GM21619 (cell line): Measurements from ENCODE around the gene NREP.

Experiments
- ATAC-seq: cut with Tn5 transposase; IDR thresholded peaks from one replicate; pipeline ENCODE4 v1.9.1; 2021; ENCODE audit not compliant: unreplicated experiment

NREP gene, protein sequence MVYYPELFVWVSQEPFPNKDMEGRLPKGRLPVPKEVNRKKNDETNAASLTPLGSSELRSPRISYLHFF

DNA sequence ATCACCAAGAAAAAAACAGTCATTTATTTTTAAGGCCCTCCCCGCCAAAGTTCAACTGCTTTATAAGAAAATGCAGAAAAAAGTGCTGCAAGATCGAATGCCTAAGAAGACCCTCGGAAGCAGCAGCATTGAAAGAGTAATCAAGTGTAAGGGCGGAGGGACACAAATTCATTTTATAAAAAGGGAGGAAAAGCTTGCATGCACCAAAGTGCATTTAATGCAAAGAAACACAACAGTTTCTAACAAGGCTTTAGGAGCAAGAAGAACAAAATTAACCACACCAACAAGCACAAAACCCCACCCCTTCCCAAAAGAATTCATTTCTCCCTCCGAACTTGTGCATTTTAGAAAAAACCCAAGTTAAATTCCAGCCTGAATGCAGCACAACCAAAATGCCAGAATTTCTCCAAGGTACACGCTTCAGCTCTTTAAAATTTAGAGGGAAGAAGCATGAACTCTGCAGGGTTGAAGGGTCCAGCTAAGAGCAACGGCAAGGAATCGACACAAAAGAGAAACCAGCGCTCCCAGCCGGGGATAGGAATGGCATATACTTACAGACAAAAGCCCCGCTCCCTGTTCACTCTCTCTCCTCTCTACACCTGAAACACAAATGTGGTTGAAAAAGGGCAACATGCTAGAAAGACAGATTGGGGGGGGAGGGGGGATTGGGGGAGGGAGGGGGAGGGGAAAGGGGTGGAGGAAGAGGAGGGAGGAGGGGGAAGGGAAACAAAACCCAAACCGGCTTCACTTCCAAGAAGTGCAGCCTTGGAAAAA, at the start of gene NREP:
Gene NREP, minus strand, starts transcription at position 614 of the 774 bp plus-strand sequence. CDS start 1,422 bp downstream, outside the sequence.
- ATAC-seq: peak; percentile 9

DNA sequence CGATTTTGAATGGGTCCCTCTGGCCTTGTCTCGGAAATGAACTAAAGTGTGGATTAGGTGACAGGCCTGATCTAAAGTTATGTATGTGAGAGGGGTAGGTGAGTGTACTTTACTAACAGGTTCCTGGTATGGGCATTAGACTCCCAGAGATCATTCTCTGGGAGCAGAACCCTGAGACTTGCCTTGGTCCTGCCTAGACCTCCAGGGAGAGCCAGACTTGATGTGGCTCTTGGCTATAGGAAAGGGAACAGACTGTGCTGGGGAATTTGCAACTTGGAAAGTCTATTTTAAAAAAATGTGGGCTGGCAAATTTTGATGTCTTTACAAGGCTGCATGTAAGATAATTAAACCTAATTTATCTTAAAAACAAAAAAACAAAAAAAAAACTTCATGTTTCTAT, 49.8 kb upstream of the NREP start:
- no peak for ATAC-seq

DNA sequence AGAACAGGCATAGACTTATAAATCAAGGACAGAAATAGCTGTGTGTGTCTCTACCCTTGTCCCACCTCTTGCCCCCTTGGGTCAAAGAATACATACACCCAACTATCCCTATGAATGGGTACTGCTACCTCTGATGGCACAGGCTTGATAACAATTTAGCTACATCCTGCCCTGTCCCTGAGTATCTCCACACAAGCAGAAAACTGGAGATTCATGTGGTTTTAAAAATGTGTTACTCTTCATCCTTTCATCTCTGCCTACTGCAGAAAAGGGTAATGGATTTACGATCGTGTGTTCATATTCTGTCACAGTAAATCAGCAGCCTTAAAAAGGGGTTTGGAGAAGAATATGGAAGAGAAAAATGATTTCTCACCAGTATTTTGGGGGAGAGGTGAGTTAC, 49.2 kb upstream of the NREP start:
- no peak for ATAC-seq

DNA sequence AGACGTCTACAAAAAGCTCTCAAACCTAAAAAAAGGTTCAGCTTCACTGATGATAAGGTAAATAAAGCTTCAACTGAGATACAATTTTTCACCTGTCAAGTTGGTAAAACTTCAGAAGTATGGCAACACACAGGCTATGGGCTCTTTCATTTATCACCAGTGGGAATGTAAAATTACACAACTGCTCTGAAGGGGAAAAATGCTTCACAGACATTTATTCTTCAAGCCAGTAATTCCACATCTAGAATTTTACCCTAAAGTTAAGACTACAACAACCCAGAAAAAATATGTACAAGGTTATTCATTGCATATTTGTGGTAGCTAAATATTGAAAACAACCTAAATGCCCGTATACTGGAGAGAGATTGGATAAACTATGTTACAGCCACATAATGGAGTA, 48.1 kb upstream of the NREP start:
- ATAC-seq: no peak

DNA sequence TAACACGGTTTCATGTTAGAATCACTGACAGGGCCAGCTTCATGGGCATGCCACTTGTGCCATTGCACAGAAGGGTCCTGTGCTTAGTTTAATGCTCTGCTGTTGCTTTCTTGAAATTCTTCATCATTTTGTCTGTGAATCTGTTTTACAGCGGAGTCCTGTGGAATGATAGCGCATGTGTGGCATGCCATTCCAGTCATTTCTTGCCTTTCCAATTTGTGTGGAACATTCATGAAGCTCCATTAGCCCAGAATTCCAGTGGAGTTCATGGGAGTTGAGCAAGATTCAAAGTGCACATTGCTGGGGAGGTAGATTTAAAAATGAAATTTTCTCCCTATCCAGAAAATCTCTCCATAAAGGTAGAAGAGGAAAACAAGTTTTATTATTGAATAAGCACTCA, 43.4 kb upstream of the NREP start:
- no peak for ATAC-seq

DNA sequence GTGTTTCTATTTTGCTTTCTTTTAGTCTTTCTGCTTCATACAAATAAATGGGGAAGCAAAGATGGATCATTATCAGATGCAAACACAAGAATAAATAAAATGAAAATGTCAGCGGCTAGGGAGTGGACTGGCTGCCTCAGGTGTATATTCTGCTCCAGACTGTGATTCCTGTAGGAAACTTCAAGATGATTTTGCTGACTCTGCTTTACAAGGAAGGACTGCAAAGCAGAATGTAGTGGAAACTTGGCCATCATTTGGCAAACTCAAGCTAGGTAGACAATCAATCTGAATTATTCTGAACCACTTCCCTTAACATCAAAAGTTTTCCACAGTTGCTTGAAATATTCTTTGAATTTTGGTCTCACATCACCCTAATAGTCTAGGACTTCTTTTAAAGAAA, 38.1 kb upstream of the NREP start:
- no peak for ATAC-seq

DNA sequence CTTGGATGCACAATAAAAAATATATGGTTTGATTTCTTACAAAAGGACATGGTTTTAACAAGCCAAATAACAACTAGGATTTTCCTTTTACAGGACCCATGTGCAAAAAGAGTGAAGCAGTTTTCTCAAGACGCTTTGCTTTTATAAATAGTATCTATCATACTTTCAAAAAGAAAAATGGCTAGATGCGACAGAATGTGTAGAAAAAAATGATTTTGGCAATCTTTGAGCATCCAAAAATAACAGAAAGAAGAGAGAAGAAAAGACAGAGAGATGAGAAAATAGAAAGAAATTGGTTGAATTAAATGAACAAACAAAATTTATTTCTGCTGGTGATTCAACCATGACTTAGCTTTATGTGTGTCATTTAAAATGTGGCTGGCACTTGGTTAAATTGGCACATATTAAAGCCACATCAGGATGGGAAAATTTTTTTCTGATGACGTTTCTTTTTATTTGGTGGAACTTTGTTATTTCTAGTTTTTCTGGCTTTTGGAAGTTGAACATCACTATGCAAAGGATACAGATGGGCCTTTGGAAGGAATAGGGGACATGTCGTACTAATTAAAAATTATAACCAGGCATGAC, 35.6 kb upstream of the NREP start:
- no peak for ATAC-seq

DNA sequence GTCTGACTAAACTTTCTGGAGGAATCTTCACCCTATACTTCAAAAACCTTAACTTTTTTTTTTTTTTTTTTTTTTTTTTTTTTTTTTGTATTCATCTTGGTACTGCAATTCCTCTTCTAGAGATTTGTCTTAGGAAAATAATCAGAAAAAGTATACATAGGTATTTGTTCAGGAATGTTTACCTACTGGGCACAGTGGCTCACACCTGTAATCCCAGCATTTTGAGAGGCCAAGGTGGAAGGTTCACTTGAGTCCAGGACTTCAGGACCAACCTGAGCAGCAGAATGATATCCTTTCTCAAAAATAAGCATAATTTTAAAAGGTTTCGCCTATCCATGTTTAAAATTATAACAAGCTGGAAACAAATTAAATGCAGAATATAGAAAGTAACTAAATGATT, 33.3 kb upstream of the NREP start:
- ATAC-seq: no peak

DNA sequence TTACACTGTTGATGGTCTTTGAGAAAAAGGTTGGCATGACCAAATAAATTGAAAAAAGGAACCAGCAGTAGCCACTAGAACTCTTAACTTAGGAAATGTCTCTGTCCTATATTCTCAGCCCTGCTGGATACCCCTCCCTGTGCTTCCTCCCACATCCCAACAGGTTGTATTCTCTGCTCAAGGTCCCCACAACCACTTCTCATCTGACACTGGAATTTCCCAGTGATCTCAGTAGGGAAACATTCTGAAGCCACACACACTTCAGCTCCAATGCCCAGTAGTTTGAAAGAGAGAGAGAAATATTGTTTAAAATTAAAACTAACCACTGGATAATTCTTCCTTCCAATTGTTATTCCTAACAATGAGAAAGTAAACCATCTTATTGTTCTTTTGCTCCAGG, 30.0 kb upstream of the NREP start:
- ATAC-seq: no peak

DNA sequence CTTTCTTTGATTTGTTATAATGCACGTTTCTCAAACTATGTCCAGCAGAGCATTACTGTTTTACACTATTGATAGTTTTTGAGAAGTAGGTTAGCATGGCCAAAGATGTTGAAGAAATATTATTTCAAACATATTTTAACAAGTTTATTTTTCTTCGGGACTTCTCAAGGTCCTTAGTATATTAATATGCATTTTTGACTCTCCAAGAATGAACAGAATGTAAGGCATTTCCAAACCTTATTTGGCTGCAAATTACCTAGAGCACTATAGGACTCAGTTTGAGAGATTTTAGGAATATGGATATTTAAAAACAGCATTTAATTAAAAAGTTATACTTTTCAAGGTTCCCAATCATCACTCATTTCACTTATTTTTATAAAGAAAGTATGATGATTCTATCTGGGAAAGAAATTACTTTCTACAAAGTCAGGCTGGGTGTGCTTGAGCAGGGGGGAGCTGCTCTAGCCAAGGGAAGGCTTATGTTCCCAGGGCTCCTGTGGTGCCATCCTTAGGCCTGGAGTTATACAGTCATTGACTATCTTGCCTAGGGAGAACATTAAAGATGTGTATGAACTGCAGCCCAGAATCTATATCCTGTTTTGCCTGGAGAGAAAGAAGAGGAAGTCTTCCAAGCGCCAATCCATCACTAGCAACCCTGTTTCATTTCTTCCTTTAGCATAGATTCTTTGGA, 27.6 kb upstream of the NREP start:
- ATAC-seq: no peak

DNA sequence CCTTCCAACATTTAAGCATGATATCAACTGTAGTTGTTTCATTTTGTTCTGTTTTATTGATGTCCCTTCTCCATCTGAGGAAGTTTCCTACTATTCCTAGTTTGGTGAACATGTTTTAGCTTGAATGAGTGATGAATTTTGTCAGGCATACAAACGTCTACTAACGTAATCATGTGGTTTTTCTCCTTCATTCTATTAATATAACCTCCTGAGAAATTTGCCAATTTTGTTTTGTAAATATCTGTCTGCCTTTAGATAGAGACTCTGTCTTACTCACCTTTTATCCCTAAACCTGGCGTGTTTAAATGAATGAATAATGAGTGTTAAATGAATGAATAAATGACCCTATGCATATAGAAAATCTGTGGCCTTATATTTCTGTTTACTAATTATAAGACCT, 26.5 kb upstream of the NREP start:
- no peak for ATAC-seq

DNA sequence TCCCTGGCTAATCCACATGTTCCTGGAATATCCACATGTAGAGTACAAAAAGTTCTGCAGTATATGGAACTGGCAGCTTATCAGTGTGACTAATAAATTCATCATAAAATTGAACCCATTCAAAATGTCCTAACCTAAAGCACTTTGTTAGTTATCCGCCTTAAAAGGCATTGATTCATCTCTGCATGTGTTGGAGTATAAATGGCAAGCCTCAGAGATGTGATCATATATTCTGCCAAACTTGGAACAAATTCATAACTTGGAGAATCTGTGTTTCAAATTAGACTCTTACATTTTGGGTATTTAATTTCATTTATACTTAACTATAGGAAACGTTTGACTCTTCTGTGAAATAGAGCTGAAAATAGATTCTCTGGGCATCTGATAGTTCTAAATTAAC, 25.2 kb upstream of the NREP start:
- ATAC-seq: no peak

DNA sequence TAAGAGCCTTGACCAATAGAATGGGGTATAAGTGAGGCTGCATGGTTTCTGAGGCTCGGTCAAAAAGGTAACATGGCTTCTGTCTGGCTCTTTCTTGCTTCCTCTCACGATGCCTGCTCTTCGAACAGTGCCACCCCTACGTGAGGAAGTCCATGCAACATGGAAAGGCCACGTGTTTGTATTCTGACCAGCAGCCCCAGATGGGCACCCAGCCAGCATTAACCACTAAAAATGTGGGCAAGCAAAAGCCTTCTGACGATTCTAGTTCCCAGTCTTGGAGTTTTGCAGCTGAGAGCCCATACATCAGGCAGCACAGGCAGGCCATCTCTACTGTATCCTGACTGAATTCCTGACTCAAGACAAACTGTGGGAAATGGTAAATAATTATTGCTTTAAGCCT, 24.2 kb upstream of the NREP start:
- no peak for ATAC-seq

DNA sequence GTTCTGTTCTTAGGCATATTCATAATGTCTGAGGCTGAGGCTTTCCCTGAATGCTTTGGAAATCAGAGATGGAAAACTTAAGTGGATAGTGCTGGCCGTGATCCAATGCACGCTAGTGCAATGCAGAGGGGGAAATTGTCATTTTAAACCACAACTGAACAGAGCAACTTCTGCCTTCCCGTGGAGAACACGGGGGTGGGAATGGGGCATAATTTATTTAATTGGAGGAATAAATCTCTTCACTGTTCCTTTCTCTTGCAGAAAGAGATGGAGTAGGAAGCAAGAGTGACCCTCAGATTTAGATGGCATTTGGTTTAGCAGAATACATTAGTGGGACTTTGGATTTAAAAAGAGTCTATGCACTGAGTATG, 22.9 kb upstream of the NREP start:
- ATAC-seq: no peak

DNA sequence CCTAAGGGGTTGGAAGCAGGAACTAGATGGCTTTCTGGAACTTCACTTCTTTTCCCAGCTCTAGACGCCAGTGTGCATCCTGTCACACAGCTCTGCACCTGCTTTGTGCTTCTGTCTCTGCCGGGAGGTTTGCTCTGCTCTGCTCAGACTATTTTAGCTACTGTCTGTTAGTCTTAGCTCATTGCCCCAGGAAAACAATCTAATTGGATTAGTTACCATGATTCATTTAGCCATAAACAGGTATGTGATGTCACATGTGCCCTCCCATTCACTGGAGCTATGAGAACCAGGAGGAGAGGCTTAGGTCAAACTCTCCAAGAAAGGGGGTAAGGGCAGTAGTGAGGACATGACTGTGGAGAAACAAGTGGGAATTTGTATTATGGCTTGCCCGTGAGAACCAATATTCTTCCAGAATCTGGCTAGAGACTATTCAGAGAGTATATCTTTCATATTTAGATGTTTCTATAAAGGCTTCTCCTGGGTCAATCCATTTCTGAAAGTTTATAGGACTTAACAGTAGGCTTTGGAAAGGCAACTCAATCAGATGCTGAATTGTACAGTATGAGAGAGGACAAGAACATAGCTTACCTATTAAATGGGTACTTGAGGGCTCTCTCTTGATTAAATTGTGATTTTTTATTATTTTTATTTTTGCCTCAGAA, 22.4 kb upstream of the NREP start:
- ATAC-seq: no peak

DNA sequence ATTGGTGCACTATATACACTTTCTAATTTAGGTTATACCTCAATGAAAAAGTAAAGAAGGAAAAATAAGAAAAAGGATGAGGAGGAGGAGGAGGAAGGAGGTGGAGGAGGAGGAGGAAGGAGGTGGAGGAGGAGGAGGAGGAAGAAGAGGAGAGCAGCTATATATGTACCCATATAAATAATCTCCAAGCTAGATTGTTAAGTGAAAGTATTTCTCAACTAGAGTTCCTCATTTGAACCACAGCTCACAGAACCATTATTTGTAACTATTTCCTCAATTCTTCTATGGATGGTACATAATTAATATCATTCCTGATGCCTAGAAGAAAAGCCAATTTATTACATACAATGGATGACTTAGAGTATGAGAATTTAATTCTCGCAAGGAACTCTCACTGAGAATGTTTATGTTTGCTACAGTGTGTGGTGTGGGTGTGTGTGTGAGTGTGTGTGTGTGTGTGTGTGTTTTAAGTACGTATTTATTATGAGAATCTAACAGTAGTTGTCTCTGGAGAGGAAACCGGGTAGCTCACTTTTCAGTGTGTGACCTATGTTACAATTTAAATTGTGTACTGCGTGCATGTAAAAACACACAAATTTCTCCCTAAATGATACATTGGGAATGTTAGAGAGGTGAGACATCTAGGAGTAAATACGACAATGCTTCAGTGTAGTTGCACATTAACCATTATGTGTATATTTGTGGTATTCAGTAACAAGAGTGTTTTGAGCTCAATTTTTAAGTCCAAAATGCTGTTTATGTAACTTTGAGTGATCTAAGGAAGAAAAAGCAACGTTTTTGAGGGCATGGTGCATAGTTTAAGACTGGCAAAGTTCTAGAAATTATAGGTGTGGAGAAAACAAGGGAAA, 20.2 kb upstream of the NREP start:
- ATAC-seq: no peak

DNA sequence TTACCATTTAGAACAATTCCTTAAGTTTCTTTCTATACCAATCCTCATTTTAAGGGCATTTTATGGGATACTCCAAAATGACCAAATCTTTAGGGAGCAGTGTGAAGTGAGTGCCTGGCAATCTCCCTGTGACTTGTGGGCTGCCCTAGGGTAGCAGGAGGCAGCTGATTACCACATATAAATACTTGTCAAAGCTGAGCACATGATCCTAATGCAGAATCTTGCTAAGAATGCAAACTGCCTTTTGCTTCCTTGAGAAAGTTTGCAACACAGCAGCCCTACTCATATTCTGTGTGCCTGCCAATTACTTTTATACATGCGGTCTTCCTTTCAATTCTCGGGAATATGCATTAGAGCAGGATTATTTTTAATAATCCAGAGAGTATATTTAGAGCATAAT, 18.2 kb upstream of the NREP start:
- no peak for ATAC-seq

DNA sequence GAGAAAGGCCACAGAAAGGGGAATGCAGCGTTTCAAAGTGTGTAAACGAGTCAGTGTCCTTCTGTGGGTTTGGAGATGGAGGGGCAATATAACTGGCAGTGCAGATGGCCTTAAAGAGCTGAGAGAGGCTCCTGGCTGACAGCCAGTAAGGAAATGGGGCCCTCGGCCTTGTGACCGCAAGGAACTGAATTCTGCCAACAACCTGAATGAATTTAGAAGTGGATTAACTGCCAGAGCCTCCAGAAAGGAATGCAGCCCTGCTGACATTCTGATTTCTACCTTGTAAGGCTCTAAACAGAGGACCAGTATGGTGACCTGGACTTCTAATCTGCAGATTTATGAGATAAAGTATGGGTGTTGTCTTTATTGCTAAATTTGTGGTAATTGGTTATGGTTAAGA, 17.5 kb upstream of the NREP start:
- no peak for ATAC-seq

DNA sequence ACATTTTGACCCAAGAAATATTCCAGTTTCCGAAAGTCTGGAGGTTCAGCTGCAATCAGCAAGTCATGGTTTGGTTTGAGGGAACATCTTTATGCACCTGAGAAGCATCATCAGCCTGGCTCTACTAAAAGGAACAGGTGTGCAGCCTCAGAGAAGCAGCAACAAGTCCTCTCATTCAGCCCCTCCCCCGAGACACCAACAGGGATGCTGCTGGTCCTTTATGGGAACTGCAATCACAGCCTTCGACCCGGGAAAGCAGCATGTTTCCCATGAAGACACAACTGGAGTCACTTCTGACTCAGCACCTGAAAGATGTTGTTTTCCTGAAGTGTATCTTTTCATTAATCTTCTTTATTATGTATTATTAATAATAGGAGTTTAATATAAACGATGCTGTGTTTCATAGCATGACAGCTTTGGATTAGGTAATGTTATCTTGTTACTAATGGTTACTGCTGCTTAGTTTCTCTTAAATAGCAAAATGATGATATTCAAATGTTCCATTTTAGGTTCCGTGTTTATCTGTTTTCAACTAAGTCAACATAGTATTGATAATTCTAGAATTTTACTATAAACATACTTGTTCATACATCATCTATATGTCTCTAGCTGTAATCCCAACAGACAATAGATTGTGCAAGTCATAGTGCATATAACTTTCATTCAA, 15.6 kb upstream of the NREP start:
- ATAC-seq: no peak

DNA sequence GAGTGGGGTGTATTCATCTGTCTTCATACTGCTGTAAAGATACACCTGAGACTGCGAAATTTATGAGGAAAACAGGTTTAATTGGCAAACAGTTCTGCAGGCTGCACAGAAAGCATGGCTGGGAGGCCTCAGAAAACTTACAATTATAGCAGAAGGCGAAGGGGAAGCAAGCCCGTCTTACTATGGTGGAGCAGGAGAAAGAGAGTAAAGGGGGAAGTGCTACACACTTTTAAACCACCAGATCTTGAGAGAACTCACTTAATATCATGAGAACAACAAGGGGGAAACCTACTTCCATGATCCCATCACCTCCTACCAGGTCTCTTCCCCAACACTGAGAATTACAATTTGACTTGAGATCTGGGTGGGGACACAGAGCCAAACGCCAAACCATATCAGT, 12.5 kb upstream of the NREP start:
- ATAC-seq: no peak
